NCI-H128 (cell line): Measurements from ENCODE around the gene ZNF358.

Source experiments
- DNase-seq: peaks from one replicate; lab custom pipeline; 2025; ENCODE audit not compliant: unreplicated experiment; lab: John Stamatoyannopoulos, UW

The ZNF358 gene

DNA sequence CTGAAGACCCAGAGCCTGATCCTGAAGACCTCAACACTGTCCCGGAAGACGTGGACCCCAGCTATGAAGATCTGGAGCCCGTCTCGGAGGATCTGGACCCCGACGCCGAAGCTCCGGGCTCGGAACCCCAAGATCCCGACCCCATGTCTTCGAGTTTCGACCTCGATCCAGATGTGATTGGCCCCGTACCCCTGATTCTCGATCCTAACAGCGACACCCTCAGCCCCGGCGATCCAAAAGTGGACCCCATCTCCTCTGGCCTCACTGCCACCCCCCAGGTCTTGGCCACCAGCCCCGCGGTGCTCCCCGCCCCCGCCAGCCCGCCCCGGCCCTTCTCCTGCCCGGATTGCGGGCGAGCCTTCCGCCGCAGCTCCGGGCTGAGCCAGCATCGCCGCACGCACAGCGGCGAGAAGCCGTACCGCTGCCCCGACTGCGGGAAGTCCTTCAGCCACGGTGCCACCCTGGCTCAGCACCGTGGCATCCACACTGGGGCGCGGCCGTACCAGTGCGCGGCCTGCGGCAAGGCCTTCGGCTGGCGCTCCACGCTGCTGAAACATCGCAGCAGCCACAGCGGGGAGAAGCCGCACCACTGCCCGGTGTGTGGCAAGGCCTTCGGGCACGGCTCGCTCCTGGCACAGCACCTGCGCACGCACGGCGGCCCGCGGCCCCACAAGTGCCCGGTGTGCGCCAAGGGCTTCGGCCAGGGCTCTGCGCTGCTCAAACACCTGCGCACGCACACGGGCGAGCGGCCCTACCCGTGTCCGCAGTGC is 3.6 kb downstream of the ZNF358 start:
- DNase-seq = no peak

DNA sequence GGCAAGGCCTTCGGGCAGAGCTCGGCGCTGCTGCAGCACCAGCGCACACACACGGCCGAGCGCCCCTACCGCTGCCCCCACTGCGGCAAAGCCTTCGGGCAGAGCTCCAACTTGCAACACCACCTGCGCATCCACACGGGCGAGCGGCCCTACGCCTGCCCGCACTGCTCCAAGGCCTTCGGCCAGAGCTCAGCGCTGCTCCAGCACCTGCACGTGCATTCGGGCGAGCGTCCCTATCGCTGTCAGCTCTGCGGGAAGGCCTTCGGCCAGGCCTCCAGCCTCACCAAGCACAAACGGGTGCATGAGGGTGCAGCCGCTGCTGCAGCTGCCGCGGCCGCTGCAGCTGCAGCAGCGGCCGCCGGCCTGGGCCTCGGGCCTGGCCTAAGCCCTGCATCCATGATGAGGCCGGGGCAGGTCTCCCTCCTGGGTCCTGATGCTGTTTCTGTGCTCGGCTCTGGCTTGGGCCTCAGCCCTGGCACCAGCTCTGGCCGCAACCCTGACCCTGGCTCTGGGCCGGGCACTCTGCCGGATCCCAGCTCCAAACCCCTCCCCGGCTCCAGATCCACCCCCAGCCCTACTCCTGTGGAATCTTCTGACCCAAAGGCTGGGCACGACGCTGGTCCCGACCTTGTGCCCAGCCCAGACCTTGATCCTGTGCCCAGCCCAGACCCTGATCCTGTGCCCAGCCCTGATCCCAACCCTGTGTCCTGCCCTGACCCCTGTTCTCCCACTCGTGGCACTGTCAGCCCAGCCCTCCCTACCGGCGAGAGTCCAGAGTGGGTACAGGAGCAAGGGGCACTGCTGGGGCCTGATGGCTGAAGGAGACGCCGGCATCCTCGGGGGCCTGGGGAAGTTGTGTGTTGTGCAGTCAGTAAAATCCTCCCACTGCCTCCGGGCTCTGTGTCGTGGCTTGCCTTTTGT is 4.5 kb downstream of the ZNF358 start:
- no peak for DNase-seq

DNA sequence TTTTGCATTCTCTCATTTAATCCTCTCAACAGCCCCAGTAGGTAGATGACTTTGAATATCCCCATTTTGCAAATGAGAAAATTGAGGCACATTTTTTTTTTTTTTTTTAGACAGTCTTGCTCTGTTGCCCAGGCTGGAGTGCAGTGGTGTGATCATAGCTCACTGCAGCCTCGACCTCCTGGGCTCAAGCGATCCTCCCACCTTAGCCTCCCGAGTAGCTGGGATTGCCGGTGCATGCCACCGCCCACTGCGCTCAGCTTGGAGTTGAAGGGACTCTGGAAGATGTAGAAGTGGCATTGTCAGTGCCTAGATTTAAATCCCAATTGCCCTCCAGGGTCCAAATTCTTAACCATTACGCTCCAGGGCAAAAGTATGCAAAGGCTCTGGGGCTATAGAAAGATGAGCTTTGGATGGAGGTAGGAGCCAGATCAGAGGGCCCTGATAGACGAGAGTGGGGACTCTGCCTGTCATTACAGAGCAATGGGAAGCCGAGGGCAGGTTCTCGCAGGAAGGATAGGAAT is 5.7 kb downstream of the ZNF358 start:
- DNase-seq = no peak

DNA sequence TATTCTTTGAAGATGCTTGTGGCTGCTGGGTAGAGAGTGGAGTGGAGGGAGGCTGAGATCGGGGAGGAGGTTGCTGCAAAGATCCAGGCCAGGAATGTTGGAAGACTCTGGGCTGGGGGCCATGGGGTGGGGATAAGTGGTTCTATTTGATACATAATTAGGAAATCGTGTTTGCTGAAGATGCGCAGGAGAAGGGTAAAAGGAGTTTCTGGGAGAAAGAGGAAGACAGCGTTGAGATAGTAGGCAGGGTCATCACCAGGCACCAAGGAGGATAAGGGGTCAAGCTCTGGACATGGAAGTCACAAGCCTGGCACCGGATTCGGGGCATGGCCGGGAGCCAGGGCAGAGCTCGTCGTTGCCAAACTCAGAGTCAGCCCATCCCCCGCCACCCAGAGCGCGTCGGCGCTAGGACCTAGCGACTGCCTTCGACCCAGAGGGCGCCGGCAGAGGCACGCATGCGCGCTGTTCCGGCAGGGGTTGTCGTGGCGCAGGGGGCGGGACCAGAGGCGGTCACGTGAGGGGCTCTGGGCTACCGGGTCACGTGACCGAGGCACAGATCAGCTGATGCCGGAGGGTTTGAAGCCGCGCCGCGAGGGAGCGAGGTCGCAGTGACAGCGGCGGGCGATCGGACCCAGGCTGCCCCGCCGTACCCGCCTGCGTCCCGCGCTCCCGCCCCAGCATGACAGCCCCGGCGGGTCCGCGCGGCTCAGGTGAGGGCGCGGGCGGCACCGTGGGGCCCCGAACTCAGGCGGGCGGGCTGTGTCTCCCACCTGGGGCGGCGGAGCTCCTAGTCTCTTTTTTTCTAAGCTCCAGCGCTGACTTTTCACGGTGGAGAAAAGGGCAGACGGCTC is 6.4 kb downstream of the ZNF358 start, which contains the start of gene MCOLN1:
TSS of gene MCOLN1 (plus strand) at position 553 of the 851 bp plus-strand sequence. CDS start at position 680, 127 bp downstream.
- peak; percentile 97 for DNase-seq

DNA sequence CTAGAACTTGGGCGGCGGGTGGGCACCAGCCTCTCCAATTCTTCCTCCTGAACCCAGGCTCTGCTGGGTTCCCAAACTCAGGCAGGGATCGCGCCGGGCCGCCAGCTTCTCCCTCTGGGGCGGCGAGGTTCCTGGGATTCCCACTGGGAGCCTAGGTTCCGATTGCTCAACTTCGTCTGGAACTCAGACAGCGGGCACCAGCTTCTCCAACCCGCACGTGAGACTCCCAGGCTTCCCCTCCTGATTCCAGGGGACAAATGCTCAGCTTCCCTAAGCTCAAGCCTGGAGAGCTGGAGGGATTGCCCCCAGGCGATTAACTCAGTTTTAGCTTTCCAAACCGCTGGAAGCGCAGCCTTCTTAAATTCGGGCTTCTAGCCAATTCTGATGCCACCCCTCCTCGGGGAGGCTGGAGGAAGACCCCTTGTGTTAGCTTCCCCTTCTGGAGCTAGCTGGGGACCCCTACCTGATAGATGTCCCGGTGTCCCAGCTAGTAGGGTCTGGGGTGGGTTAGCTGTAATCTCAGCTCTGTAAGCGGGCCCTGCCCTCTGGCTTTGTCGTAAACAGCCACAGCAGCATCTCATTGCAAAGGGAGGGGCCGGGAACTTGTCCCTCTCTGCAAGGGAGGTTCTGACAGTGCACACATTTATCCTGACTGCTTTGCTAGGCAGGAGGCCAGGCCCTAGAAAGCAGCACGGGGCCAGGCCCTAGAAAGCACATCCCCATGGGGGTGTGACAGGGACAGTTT is 7.2 kb downstream of the ZNF358 start:
- DNase-seq = no peak

DNA sequence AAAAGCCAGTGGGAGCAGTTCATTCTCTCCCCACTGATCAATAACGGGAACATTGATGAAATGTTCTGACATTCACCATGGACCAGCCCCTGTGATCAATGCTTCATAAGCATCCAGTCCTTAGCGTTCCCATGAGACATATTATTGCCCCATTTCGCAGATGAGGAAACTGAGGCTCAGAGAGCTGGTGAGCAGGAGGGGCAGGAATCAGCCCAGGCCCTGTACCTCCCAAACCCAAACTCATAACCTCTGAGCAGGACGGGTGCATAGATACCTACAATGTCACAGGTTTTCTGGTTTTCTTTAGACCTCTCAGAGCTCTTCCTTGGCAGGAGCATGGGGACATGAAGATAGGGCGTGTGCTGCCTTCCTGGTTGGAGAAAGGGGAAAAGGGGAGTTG is 8.6 kb downstream of the ZNF358 start:
- DNase-seq = no peak

DNA sequence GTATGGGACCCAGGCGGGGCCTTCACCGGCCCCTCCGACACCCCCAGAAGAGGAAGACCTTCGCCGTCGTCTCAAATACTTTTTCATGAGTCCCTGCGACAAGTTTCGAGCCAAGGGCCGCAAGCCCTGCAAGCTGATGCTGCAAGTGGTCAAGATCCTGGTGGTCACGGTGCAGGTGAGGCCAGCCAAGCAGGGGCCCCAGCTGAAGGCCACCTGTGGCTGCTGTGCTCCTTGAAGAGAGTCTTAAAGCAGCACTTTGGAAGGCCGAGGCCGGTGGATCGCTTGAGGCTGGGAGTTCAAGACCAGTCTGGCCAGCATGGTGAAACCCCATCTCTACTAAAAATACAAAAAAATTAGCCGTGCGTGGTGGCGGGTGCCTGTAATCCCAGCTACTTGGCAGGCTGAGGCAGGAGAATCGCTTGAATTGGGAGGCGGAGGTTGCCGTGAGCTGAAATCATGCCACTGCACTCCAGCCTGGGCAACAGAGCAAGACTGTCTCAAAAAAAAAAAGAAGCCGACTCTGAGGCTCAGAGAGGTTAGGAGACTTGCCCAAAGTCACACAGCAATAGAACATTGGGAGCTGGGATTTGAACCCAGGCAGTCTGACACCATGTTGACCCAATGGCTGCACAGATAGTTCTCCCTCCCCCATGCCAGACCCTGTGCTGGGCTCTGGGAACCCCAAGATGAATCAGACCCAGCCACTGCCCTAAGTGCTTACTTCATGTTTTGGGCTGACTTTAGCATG is 9.3 kb downstream of the ZNF358 start:
- DNase-seq = no peak

DNA sequence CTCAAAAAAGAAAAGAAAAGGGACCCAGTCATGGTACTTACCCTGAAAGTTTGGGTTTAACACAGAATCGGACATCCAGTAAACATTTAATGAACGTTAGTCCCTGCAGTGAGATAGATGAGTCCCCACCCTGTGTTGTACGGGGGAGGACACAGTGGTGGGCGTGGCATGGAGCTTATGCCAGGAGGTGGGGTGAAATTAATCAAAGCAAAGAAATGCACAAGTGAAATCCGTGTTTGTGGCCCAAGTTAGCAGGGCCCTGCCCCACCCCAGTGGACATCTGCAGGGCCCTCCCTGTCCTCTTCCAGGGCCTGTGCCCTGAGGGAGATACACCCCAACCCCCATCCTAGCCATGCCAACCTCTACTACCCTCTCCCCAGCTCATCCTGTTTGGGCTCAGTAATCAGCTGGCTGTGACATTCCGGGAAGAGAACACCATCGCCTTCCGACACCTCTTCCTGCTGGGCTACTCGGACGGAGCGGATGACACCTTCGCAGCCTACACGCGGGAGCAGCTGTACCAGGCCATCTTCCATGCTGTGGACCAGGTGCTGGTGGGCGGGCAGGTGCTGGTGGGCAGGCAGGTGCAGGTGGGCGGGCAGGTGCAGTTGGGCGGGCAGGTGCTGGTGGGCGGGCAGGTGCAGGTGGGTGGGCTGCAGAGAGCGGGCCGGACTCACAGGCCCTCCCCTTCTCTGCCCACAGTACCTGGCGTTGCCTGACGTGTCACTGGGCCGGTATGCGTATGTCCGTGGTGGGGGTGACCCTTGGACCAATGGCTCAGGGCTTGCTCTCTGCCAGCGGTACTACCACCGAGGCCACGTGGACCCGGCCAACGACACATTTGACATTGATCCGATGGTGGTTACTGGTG is 10.4 kb downstream of the ZNF358 start:
- DNase-seq = no peak

DNA sequence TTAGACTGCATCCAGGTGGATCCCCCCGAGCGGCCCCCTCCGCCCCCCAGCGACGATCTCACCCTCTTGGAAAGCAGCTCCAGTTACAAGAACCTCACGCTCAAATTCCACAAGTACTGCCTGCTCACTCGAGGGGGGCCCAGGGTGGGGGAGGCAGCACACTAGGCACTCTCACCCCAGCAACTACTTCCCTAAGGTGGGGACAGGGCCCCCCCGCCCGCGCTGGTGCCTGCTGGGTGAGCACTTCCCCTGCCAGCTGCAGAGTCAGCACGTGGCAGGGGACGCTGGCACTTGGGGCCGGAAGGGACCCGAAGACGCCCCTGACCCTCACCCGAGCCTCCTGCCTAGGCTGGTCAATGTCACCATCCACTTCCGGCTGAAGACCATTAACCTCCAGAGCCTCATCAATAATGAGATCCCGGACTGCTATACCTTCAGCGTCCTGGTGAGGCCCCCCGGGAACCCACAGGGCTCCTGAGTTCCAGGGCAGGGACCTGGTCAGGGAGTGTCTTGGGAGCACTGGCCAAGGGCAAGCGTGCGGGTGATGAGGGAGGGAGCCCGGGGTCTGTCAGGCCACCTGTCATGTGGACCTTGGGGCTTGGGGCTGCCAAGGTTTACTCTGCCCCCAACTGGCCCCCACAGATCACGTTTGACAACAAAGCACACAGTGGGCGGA is 11.8 kb downstream of the ZNF358 start:
- no peak for DNase-seq

DNA sequence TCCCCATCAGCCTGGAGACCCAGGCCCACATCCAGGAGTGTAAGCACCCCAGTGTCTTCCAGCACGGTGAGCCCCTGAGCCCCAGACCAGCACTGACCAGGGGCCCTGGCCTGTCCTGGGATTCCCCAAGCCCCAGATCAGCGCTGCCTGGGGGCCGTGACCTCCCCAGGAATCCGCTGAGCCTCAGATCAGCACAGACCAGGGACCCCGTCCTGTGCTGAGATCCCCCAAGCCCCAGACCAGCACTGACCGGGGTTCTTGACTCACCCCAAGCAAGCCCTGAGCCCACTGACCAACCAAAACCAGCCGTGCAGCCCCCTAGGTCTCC is 12.3 kb downstream of the ZNF358 start:
- no peak for DNase-seq

DNA sequence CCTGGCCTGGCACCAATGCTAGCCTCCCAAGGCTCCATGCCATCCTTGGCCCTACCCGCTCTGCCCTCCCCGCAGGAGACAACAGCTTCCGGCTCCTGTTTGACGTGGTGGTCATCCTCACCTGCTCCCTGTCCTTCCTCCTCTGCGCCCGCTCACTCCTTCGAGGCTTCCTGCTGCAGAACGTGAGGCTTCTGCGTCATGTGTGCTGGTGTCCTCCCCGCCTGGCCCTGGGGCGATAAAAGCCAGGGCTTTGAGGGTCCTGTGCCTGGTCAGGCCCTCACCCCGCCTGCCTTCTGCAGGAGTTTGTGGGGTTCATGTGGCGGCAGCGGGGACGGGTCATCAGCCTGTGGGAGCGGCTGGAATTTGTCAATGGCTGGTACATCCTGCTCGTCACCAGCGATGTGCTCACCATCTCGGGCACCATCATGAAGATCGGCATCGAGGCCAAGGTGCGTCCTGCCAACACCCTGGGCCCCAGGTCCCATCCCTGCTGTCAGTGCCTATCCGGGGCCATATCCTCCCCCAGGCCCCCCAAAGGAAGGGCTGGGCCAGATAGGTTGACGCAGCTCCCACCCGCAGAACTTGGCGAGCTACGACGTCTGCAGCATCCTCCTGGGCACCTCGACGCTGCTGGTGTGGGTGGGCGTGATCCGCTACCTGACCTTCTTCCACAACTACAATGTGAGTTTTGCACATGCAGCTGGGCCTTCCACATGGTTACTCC is 12.8 kb downstream of the ZNF358 start:
- no peak for DNase-seq

DNA sequence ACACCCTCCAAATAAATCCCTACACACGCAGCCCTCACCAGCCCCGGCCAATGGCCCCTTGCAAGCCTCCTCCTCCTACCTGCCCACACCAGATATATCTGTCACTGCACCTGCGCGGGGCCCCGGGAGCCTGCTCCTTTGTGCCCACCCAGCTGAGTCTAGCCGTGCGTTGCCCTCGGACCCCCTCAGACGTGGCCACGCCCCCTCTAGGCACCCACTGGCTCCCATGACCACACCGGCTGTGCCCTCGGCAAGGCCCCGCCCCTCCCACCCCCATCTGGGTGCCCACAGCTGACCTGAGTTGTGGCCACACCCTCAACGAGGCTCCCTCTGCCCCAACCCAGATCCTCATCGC is 13.3 kb downstream of the ZNF358 start:
- no peak for DNase-seq

DNA sequence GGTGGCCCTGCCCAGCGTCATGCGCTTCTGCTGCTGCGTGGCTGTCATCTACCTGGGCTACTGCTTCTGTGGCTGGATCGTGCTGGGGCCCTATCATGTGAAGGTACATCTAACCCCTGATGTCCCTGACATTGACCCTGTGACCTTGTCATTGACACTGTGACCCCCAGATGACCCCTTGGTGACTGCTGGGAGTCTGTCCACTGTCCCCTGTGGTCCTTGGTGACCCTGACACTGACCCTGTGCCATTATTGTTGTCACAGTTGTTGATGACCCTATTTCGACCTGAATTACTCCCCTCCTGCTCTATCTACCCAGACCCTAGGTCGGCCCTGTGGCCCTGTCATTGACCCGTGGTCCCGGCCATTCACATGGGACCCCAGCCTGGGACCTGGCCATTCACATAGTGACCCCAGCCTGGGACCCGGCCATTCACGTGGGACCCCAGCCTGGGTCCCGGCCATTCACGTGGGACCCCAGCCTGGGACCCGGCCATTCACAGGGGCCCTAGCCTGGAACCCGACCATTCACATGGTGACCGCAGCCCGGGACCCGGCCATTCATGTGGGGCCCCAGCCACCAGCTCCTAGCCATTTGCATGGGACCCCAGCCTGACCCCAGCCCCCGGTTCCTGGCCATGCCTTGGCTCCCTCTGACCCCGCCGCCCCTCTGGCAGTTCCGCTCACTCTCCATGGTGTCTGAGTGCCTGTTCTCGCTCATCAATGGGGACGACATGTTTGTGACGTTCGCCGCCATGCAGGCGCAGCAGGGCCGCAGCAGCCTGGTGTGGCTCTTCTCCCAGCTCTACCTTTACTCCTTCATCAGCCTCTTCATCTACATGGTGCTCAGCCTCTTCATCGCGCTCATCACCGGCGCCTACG is 13.9 kb downstream of the ZNF358 start:
- no peak for DNase-seq

DNA sequence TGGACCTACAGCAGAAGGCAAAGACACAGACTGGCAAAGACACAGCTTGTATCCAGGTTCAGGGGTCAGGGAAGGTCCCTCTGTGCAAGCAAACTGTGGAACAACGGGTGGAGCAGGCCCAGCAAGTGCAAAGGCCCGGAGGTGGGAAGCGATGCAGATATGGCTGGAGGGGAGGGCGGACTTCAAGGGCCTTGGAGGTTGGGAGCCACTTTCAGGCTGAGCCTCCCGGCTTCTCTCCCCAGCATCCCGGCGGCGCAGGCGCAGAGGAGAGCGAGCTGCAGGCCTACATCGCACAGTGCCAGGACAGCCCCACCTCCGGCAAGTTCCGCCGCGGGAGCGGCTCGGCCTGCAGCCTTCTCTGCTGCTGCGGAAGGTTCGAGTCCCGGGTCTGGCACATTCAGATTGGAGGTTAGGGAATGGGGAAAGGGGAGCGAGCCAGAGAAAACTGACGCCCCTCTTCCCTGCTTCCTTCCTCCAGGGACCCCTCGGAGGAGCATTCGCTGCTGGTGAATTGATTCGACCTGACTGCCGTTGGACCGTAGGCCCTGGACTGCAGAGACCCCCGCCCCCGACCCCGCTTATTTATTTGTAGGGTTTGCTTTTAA is 17.5 kb downstream of the ZNF358 start:
- DNase-seq = no peak

DNA sequence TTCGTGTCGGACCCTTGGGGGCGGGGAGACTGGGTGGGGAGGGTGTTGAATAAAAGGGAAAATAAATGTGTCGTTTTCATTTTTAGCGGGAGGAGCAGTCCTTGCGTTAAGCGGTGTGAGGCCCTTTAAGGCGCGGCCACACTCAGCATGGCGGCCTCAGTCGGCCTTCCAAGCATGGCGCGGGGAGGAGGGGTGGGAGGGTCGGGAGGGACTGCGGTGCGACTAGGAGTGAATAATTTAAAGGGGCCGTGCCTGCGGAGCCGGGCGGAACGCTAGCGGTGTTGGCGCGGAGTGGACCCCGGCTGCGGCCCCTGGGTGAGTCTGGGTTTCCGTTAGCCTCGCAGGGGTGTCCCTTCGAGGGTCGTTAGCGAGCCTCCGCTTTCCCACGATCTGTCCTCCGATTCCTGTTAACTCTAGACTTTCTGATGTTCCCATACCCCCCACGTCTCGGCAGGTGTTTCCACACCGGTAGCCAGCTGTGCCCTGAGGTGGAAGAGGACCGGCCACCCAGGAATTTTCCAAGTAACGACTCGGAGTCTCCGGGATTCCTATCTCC is 18.1 kb downstream of the ZNF358 start:
- peak; percentile 50 for DNase-seq

DNA sequence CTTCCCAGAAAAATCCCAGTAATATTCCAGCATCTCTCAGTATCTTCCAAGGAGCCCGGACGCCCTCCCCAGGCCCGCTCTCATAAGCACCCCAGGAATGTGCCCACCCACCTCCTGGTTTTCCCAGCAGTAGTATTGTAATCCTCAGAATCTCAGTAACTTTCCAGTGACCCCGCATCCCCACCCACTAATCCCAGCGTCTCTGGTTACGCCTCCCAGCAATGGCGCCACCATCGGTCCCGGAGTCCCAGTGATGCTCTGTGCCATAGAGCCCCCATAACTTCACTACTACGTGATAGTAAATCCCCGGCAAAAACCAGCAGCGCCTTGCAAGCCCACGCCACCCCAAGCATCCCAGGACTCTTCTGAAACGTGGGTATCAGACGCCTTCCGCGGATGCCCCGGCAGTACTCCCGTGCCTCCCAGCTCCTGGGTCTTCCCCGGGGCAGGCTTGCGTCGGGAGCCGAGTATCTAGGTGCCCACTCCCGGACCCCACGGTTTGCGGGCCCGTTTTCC is 18.7 kb downstream of the ZNF358 start:
- DNase-seq = no peak
